GM12878 (cell line): ENCODE data around the gene PGF. TPM values are rescaled to one million over a fixed set of nuclear protein-coding genes. Genes with fewer than 3 reads are reported as not detected.
A peak's percentile ranks its signal among the peaks of the same experiment; 100 is the strongest.

Source experiments
- ATAC-seq: fragments of 200-7000 bp; cut with Tn5 transposase; 3 replicates; pipeline ENCODE4 v1.9.1; 2020; ENCODE audit warnings: mild to moderate bottlenecking, moderate library complexity
- BruUV-seq: library from RNA; stranded (reverse); fragments of 400-500 nt; replicated peaks from 2 replicates; lab custom pipeline; 2021; lab: Mats Ljungman, UMichigan
- CTCF ChIA-PET: fragments of 300-600 bp; sonication (Branson Sonifier 250); formaldehyde crosslinking; extraction: SDS; loops from one replicate; lab custom pipeline; 2021; ENCODE audit warnings: inconsistent platforms; lab: Yijun Ruan, JAX
- POLR2A ChIA-PET: fragments of 350-600 bp; formaldehyde crosslinking; extraction: SDS; loops from one replicate; lab custom pipeline; 2021; ENCODE audit warnings: inconsistent platforms; lab: Charles Lee
- RAD21 ChIA-PET: fragments of 300-600 bp; sonication (Branson Sonifier 250); formaldehyde crosslinking; loops from one replicate; lab custom pipeline; 2023; ENCODE audit warnings: antibody characterized with exemption; ENCODE audit not compliant: unreplicated experiment; lab: Charles Lee
- SMC1A ChIA-PET: fragments of 300-600 bp; sonication (Branson Sonifier 250); formaldehyde crosslinking; loops from one replicate; lab custom pipeline; 2023; ENCODE audit not compliant: unreplicated experiment, uncharacterized antibody; lab: Charles Lee
- DNase-seq: peaks from one replicate; pipeline ENCODE4 v3.0.0-alpha.2; 2011; ENCODE audit warnings: low read depth, low spot score
- FAIRE-seq: peaks from 3 replicates; lab custom pipeline; 2011; peaks lifted over from hg19 to GRCh38; lab: Jason Lieb, UNC
- H2AFZ ChIP-seq: 2 replicates; pipeline ENCODE4 v1.6.0; 2011; ENCODE audit warnings: low read depth, low read length, control low read depth; ENCODE audit not compliant: control insufficient read depth
- H3K27ac ChIP-seq: 2 replicates; pipeline ENCODE4 v1.5.1; 2011; ENCODE audit warnings: control low read depth; ENCODE audit not compliant: control insufficient read depth, insufficient read depth
- H3K27me3 ChIP-seq, 2 experiments: replicated peaks in 1 of 2; 2 replicates each; pipeline versions ENCODE4 v1.6.0 to v1.6.1; 2011; ENCODE audit warnings: low read length in 1 of 2; ENCODE audit not compliant: control insufficient read depth in 2 of 2, insufficient read depth in 2 of 2
- H3K36me3 ChIP-seq, 2 experiments: 2 replicates each; pipeline ENCODE4 v1.5.1; 2011; ENCODE audit warnings: low read length in 1 of 2; ENCODE audit not compliant: control insufficient read depth in 2 of 2, insufficient read depth in 2 of 2
- H3K4me1 ChIP-seq: 2 replicates; pipeline ENCODE4 v1.6.1; 2011; ENCODE audit warnings: mild to moderate bottlenecking, low read length, moderate library complexity, mixed read lengths; ENCODE audit not compliant: control insufficient read depth, insufficient read depth
- H3K4me2 ChIP-seq: 2 replicates; pipeline ENCODE4 v1.6.0; 2011; ENCODE audit warnings: control low read depth; ENCODE audit not compliant: control insufficient read depth, insufficient read depth
- H3K4me3 ChIP-seq: fragments of 200-600 bp; sonication (generic); 2 replicates; pipeline ENCODE4 v1.5.1; 2016
- H3K79me2 ChIP-seq: 2 replicates; pipeline ENCODE4 v1.6.0; 2011; ENCODE audit warnings: low read length; ENCODE audit not compliant: control insufficient read depth, insufficient read depth
- H3K9ac ChIP-seq: 2 replicates; pipeline ENCODE4 v1.8.0; 2011; ENCODE audit warnings: low read length, control low read depth, mixed read lengths; ENCODE audit not compliant: control insufficient read depth, insufficient read depth
- H3K9me3 ChIP-seq: replicated peaks from 3 replicates; pipeline ENCODE4 v1.5.1; 2011; ENCODE audit warnings: mild to moderate bottlenecking, low read length; ENCODE audit not compliant: control insufficient read depth, insufficient read depth
- H4K20me1 ChIP-seq: 2 replicates; pipeline ENCODE4 v1.6.0; 2011; ENCODE audit not compliant: control insufficient read depth, insufficient read depth
- BHLHE40 ChIP-seq, 2 experiments: fragments of 450-650 bp in 1 of 2; IDR thresholded peaks; 2 replicates each; pipeline ENCODE4 v1.6.1; 2011 to 2017; ENCODE audit warnings: low read depth in 2 of 2, borderline replicate concordance in 1 of 2, improper control_type of control experiment in 1 of 2, low read length in 1 of 2, mild to moderate bottlenecking in 1 of 2
- CHD2 ChIP-seq: IDR thresholded peaks from 2 replicates; pipeline ENCODE4 v1.6.1; 2011; ENCODE audit warnings: low read depth, low read length, improper control_type of control experiment, borderline replicate concordance
- EED ChIP-seq: sonication (generic); IDR thresholded peaks from 2 replicates; pipeline ENCODE4 v1.6.1; 2016; ENCODE audit warnings: antibody characterized with exemption, low read depth
- GABPA ChIP-seq: IDR thresholded peaks from 2 replicates; pipeline ENCODE4 v1.6.1; 2014; ENCODE audit warnings: antibody characterized with exemption, low read depth, mild to moderate bottlenecking, inconsistent platforms
- HCFC1 ChIP-seq: fragments of 150-350 bp; IDR thresholded peaks from 2 replicates; pipeline ENCODE4 v1.6.1; 2014; ENCODE audit warnings: low read length
- HDGF ChIP-seq: fragments of 450-650 bp; IDR thresholded peaks from 2 replicates; pipeline ENCODE4 v1.6.1; 2016; ENCODE audit warnings: antibody characterized with exemption
- IRF4 ChIP-seq: IDR thresholded peaks from 2 replicates; pipeline ENCODE4 v1.6.1; 2011; ENCODE audit warnings: low read depth, low read length
- LARP7 ChIP-seq: fragments of 450-650 bp; IDR thresholded peaks from 2 replicates; pipeline ENCODE4 v1.6.1; 2017; ENCODE audit warnings: mild to moderate bottlenecking
- NFXL1 ChIP-seq: fragments of 450-650 bp; IDR thresholded peaks from 2 replicates; pipeline ENCODE4 v1.6.1; 2017; ENCODE audit warnings: antibody characterized with exemption, mild to moderate bottlenecking, borderline replicate concordance
- SMAD5 ChIP-seq: IDR thresholded peaks from 2 replicates; pipeline ENCODE4 v1.6.1; 2016; ENCODE audit warnings: antibody characterized with exemption, low read depth
- STAT3 ChIP-seq: IDR thresholded peaks from 2 replicates; pipeline ENCODE4 v1.6.1; 2011; ENCODE audit warnings: low read depth, low read length, improper control_type of control experiment
- SUPT20H ChIP-seq: IDR thresholded peaks from 2 replicates; pipeline ENCODE4 v1.6.1; 2011; ENCODE audit warnings: low read depth, mild to moderate bottlenecking, low read length, moderate library complexity, borderline replicate concordance; ENCODE audit not compliant: control insufficient read depth
- TCF7 ChIP-seq: IDR thresholded peaks from 2 replicates; pipeline ENCODE4 v1.6.1; 2014; ENCODE audit warnings: antibody characterized with exemption, borderline replicate concordance
- WGBS: methylation state at CpG from one replicate; pipeline ENCODE4 v1.1.6; 2016; ENCODE audit warnings: low lambda C conversion rate; ENCODE audit not compliant: insufficient replicate concordance, insufficient coverage; ENCODE audit errors: missing lambda C conversion rate; 5-methylcytosine and 5-hydroxymethylcytosine counted together
- in situ Hi-C: fragments of 300-500 bp; cut with MboI; formaldehyde crosslinking; loops from 9 replicates; pipeline ENCODE4 v1.14.3; 2018; ENCODE audit warnings: mixed read lengths
- intact Hi-C: fragments of 100-400 bp; cut with micrococcal nuclease; formaldehyde crosslinking; loops from one replicate; pipeline ENCODE4 v1.14.2; 2022; ENCODE audit not compliant: unreplicated experiment
- polyA plus RNA-seq, 11 experiments: library from polyadenylated mRNA; depleted of rRNA in 4 of 11; unstranded in 6 of 11; stranded (reverse) in 5 of 11; fragments of >200 nt; fragmentation: Nextera tagmentation in 4 of 11; fragmentation: Illumina TruSeq in 1 of 11; extraction: Ambion mirVana in 4 of 11; extraction: Trizol in 1 of 11; gene quantifications; 1 replicate in 1 of 11; 2 replicates in 10 of 11; pipeline versions ENCODE4 v1.2.1 to v1.2.3, GENCODE V29; 2011 to 2016; ENCODE audit warnings: inconsistent platforms in 2 of 11, missing spikeins in 2 of 11, low read depth in 1 of 11
- total RNA-seq, 4 experiments: library from RNA; depleted of rRNA in 3 of 4; stranded (reverse); fragments of >200 nt in 3 of 4; fragmentation: Illumina TruSeq in 1 of 4; extraction: Trizol in 1 of 4; gene quantifications; 2 replicates each; pipeline versions ENCODE4 v1.2.1 to v1.2.3, GENCODE V29; 2013 to 2021
- TF ChIP-seq, protein P1 (sequence below): fragments of 450-650 bp; IDR thresholded peaks from 2 replicates; pipeline ENCODE4 v1.6.1; 2018; ENCODE audit warnings: borderline replicate concordance, mild to moderate bottlenecking; ENCODE audit not compliant: partially characterized antibody

PGF gene
- total and polyA plus RNA-seq, 10 of the 15 experiments (the other 5 are each of a cell fraction or from before 2014, with no cell fraction given): 0.11 to 5.5 (median 0.63) TPM

DNA sequence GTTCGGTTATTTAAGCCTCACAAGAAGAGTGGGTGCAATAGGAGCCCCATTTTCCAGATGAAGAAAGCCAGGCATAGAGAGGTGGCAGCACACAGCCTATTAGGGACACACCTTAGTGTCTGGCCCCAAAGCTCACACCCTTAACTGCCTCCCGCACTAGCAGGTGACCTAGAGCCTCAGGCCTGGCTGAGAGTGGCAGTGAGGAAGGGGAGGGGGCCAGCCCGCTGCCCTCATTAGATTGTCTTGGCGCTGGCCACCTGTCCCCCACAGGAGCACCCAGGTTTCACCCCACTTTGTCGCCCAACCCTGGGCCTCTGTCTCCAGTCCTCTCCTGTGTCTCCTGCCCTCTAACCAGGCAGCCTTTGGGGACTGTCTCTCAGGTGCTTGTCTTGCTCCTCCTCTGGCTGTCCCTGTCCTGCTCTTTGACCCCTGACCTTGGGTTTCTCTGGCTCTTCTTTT lies 18.5 kb upstream of the PGF start (continued):
- no peak for TF ChIP-seq STAT3

- POLR2A ChIA-PET: no interaction called here
- WGBS: 60% methylated on average over 15 of the region's 15 CpGs
Observed at GRCh38 chr14:74973003-74973653, 17.7 kb upstream of the PGF start.

DNA sequence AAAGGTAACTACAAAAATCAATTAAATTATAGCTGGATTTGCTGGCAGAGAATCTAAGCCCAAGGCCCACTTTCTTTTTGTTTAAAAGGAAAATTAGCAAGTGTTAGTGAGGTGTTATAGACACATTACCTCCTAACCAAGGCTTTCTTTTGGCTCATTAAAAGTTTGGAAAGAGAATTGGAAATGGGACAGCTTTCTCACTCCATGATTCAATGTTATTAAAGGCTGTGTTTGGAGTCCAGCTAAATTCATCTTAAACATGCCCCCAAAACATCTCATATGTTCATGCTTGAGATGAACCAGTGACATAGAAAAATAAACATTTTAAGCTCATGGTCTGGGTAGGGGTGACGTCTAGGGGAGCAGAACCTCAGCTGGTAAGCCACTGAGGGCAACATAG lies 13.4 kb upstream of the PGF start:
- BruUV-seq: no TSS peak
- ChIA-PET POLR2A (interaction anchor here (0.7 kb wide), 1 partner anchor 11 kb away, joined by 3 read pairs; no protein-coding TSS in a partner anchor), SMC1A (interaction anchor here (0.8 to 1.9 kb wide), 2 partner anchors 12 to 20 kb away, joined by 3 to 4 read pairs; no protein-coding TSS in a partner anchor), RAD21 (no interaction called here), CTCF (interaction anchor here (0.7 to 1.3 kb wide), 6 partner anchors 11 to 460 kb away, joined by 3 to 7 read pairs (median 3); no protein-coding TSS in a partner anchor)
- Histone ChIP-seq H4K20me1 (no peaks in the 10 kb centered on the region), H3K9ac (no peak overlapping the region), H3K4me2 (no peak overlapping the region), H3K4me3 (no peak overlapping the region), H3K79me2 (no peaks in the 10 kb centered on the region), H3K27me3 (no peaks in the 10 kb centered on the region), H3K9me3 (no peaks in the 10 kb centered on the region), H2AFZ (no peak overlapping the region), H3K36me3 (no peaks in the 10 kb centered on the region), H3K4me1 (no peaks in the 10 kb centered on the region), H3K27ac (no peak overlapping the region)
- ATAC-seq (no peak), FAIRE-seq (no peak), DNase-seq (no peak)
- WGBS: 0% methylated on average over 1 of the region's 1 CpG
- in situ Hi-C loops: no loop called here
- intact Hi-C loops: no loop called here
- no peak for TF ChIP-seq TCF7
- TF ChIP-seq HDGF: no peak
- TF ChIP-seq LARP7: no peak
- TF ChIP-seq CHD2: no peak
- TF ChIP-seq SMAD5: no peak
- TF ChIP-seq GABPA: no peak
- TF ChIP-seq NFXL1: no peak
- TF ChIP-seq IRF4: no peak
- no peak for TF ChIP-seq SUPT20H
- TF ChIP-seq, protein P1, sequence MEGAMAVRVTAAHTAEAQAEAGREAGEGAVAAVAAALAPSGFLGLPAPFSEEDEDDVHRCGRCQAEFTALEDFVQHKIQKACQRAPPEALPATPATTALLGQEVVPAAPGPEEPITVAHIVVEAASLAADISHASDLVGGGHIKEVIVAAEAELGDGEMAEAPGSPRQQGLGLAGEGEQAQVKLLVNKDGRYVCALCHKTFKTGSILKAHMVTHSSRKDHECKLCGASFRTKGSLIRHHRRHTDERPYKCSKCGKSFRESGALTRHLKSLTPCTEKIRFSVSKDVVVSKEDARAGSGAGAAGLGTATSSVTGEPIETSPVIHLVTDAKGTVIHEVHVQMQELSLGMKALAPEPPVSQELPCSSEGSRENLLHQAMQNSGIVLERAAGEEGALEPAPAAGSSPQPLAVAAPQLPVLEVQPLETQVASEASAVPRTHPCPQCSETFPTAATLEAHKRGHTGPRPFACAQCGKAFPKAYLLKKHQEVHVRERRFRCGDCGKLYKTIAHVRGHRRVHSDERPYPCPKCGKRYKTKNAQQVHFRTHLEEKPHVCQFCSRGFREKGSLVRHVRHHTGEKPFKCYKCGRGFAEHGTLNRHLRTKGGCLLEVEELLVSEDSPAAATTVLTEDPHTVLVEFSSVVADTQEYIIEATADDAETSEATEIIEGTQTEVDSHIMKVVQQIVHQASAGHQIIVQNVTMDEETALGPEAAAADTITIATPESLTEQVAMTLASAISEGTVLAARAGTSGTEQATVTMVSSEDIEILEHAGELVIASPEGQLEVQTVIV: no peak
- TF ChIP-seq HCFC1: no peak

More at GRCh38 chr14:74973003-74973653, 17.7 kb upstream of the PGF start:
- H2AFZ ChIP-seq: 0 out of 2 replicates have a peak overlapping the region, but pooled peaks have one; percentile 34
- no peaks in the 10 kb centered on the region for H4K20me1 ChIP-seq
- ChIA-PET CTCF (no interaction called here), RAD21 (no interaction called here)
- BruUV-seq: no TSS peak
- no peaks in the 10 kb centered on the region for H3K79me2 ChIP-seq
- intact Hi-C loops: no loop called here
- DNase-seq (no peak), FAIRE-seq (no peak)
- no peaks in the 10 kb centered on the region for H3K4me1 ChIP-seq
- no peaks in the 10 kb centered on the region for H3K36me3 ChIP-seq
- no peak overlapping the region for H3K27ac ChIP-seq
- no peak overlapping the region for H3K9ac ChIP-seq
- peak in 1 of 2 experiments; percentile 63; a peak in 2 of 4 replicates for TF ChIP-seq BHLHE40 (IDR thresholded peaks at IDR 0.05; ENCODE audit: borderline replicate concordance in 1 of 2, low read depth in 2 of 2, low read length in 1 of 2)
- no peak for TF ChIP-seq EED
- TF ChIP-seq, all 136 proteins: peak for 1
- no peak overlapping the region for H3K4me2 ChIP-seq
- peak; percentile 52 for ATAC-seq
- H3K27me3 ChIP-seq: no peaks in the 10 kb centered on the region; a peak in 1 of 4 replicates
- no peak overlapping the region for H3K4me3 ChIP-seq
- H3K9me3 ChIP-seq: no peaks in the 10 kb centered on the region
- in situ Hi-C loops: no loop called here
- SMC1A ChIA-PET: no interaction called here
